Hepatocyte (in vitro differentiated cells): Measurements from ENCODE around the gene TADA3.

ENCODE experiments used
- EZH2 ChIP-seq: fragments of 200-600 bp; sonication (generic); IDR thresholded peaks from 2 replicates; pipeline ENCODE4 v1.6.1; 2016; ENCODE audit warnings: antibody characterized with exemption, mild to moderate bottlenecking, borderline replicate concordance
- EZH2phosphoT487 ChIP-seq: fragments of 200-600 bp; sonication (generic); IDR thresholded peaks from one replicate; pipeline ENCODE4 v1.6.1; 2018; ENCODE audit warnings: antibody characterized with exemption, mild to moderate bottlenecking, low read depth, moderate library complexity; ENCODE audit not compliant: unreplicated experiment, severe bottlenecking
- TF ChIP-seq, protein P1 (sequence below): fragments of 200-600 bp; sonication (generic); IDR thresholded peaks from 2 replicates; pipeline ENCODE4 v1.5.1; 2016; ENCODE audit warnings: antibody characterized with exemption, mild to moderate bottlenecking; ENCODE audit not compliant: poor library complexity

- TF ChIP-seq, protein P1, sequence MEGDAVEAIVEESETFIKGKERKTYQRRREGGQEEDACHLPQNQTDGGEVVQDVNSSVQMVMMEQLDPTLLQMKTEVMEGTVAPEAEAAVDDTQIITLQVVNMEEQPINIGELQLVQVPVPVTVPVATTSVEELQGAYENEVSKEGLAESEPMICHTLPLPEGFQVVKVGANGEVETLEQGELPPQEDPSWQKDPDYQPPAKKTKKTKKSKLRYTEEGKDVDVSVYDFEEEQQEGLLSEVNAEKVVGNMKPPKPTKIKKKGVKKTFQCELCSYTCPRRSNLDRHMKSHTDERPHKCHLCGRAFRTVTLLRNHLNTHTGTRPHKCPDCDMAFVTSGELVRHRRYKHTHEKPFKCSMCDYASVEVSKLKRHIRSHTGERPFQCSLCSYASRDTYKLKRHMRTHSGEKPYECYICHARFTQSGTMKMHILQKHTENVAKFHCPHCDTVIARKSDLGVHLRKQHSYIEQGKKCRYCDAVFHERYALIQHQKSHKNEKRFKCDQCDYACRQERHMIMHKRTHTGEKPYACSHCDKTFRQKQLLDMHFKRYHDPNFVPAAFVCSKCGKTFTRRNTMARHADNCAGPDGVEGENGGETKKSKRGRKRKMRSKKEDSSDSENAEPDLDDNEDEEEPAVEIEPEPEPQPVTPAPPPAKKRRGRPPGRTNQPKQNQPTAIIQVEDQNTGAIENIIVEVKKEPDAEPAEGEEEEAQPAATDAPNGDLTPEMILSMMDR = no peak
- TF ChIP-seq EZH2phosphoT487 = no peak
- no peak for TF ChIP-seq EZH2
Measured at GRCh38 chr3:9841015-9841414, 48.7 kb upstream of the TADA3 start.
